ENCODE results near the gene NT5C.

- TF ChIP-seq CTCF (IDR thresholded peaks at IDR 0.05; ENCODE audit: low read length) (no peak), EZH2phosphoT487 (IDR thresholded peaks at IDR 0.05; ENCODE audit: low read length) (no peak)
These were observed 37.5 kb upstream of the NT5C start for GRCh38 chr17:75168998-75169397.

Measured in MM.1S (cell line).